Smooth muscle cell (in vitro differentiated cells): ENCODE measurements around the gene SMU1. TPM values are rescaled to one million over a fixed set of nuclear protein-coding genes. Genes with fewer than 3 reads are reported as not detected.
A peak's percentile ranks its signal among the peaks of the same experiment; 100 is the strongest.

Experiments
- DNase-seq: peaks from one replicate; lab custom pipeline; 2025; ENCODE audit not compliant: unreplicated experiment; lab: John Stamatoyannopoulos, UW
- H2AFZ ChIP-seq: fragments of 200-600 bp; sonication (generic); 2 replicates; pipeline ENCODE4 v1.6.0; 2016; ENCODE audit warnings: antibody characterized with exemption, low read depth, mild to moderate bottlenecking
- H3F3A ChIP-seq: fragments of 200-600 bp; sonication (generic); 2 replicates; pipeline ENCODE4 v1.6.0; 2017; ENCODE audit warnings: antibody characterized with exemption, low read depth
- H3K27ac ChIP-seq: fragments of 200-600 bp; sonication (generic); 2 replicates; pipeline ENCODE4 v1.5.1; 2016; ENCODE audit warnings: low read depth, mild to moderate bottlenecking
- H3K27me3 ChIP-seq: fragments of 200-600 bp; sonication (generic); 2 replicates; pipeline ENCODE4 v1.6.1; 2016; ENCODE audit warnings: low read depth, mild to moderate bottlenecking
- H3K36me3 ChIP-seq: fragments of 200-600 bp; sonication (generic); 2 replicates; pipeline ENCODE4 v1.5.1; 2016; ENCODE audit warnings: low read depth
- H3K4me1 ChIP-seq: fragments of 200-600 bp; sonication (generic); 2 replicates; pipeline ENCODE4 v1.5.1; 2016; ENCODE audit warnings: low read depth
- H3K4me2 ChIP-seq: fragments of 200-600 bp; sonication (generic); 2 replicates; pipeline ENCODE4 v1.6.0; 2016; ENCODE audit warnings: mild to moderate bottlenecking
- H3K4me3 ChIP-seq: fragments of 200-600 bp; sonication (generic); 2 replicates; pipeline ENCODE4 v1.5.1; 2016; ENCODE audit warnings: mild to moderate bottlenecking
- H3K79me2 ChIP-seq: fragments of 200-600 bp; sonication (generic); 2 replicates; pipeline ENCODE4 v1.6.0; 2016; ENCODE audit warnings: low read depth, mild to moderate bottlenecking
- H3K9ac ChIP-seq: fragments of 200-600 bp; sonication (generic); 2 replicates; pipeline ENCODE4 v1.6.0; 2016; ENCODE audit warnings: low read depth
- H3K9me3 ChIP-seq: fragments of 200-600 bp; sonication (generic); replicated peaks from 2 replicates; pipeline ENCODE4 v1.5.1; 2016; ENCODE audit warnings: low read depth
- H4K20me1 ChIP-seq: fragments of 200-600 bp; sonication (generic); 2 replicates; pipeline ENCODE4 v1.6.0; 2016; ENCODE audit warnings: low read depth
- CTCF ChIP-seq: fragments of 200-600 bp; sonication (generic); IDR thresholded peaks from 2 replicates; pipeline ENCODE4 v1.5.1; 2017; ENCODE audit warnings: borderline replicate concordance, mild to moderate bottlenecking, antibody characterized with exemption; ENCODE audit not compliant: insufficient read depth, poor library complexity, severe bottlenecking
- WGBS: methylation state at CpG from one replicate; pipeline ENCODE4 v1.1.7; 2016; ENCODE audit warnings: low lambda C conversion rate; 5-methylcytosine and 5-hydroxymethylcytosine counted together
- polyA plus RNA-seq: library from polyadenylated mRNA; unstranded; fragments of >200 nt; fragmentation: Nextera tagmentation; extraction: Ambion mirVana; gene quantifications from 2 replicates; pipeline ENCODE4 v1.2.1, GENCODE V29; 2016
- total RNA-seq: library from RNA; depleted of rRNA; stranded (reverse); fragments of >200 nt; gene quantifications from 2 replicates; pipeline ENCODE4 v1.2.3, GENCODE V29; 2014

Gene SMU1
- total and polyA plus RNA-seq, 2 experiments from 2014 or later, result 15.1 to 17.4 TPM

- no peak overlapping the region for H3K9ac ChIP-seq
- no peak overlapping the region for H2AFZ ChIP-seq
- H3K79me2 ChIP-seq, result peaks cover 3% of the 10 kb centered on the region
- no peak overlapping the region for H3K4me3 ChIP-seq
- no peaks in the 10 kb centered on the region for H3K9me3 ChIP-seq
- H3K4me2 ChIP-seq, result no peak overlapping the region
- no peak for TF ChIP-seq CTCF
- 92% methylated on average over 9 of the region's 10 CpGs for WGBS
- H3K36me3 ChIP-seq, result peaks cover 27% of the 10 kb centered on the region
- H3F3A ChIP-seq, result peaks cover 50% of the 10 kb centered on the region
- H3K4me1 ChIP-seq, result peaks cover 3% of the 10 kb centered on the region
- peaks cover 16% of the 10 kb centered on the region for H4K20me1 ChIP-seq
- DNase-seq, result no peak
- no peaks in the 10 kb centered on the region for H3K27me3 ChIP-seq
- no peak overlapping the region for H3K27ac ChIP-seq
Observed at GRCh38 chr9:33041432-33042188, 34.9 kb downstream of the SMU1 start.

GRCh38 chr9:33040792-33041431 lies 35.6 kb downstream of the SMU1 start:
- Histone ChIP-seq H3K4me3 (no peak overlapping the region), H3K9me3 (no peaks in the 10 kb centered on the region), H3F3A (peaks cover 55% of the 10 kb centered on the region), H3K79me2 (peaks cover 3% of the 10 kb centered on the region), H3K27ac (no peak overlapping the region), H3K4me1 (peaks cover 3% of the 10 kb centered on the region), H3K9ac (no peak overlapping the region), H3K4me2 (no peak overlapping the region), H3K27me3 (no peaks in the 10 kb centered on the region), H4K20me1 (peaks cover 23% of the 10 kb centered on the region), H2AFZ (no peak overlapping the region), H3K36me3 (peaks cover 30% of the 10 kb centered on the region)
- WGBS, result 88% methylated on average over 9 of the region's 9 CpGs
- no peak for DNase-seq
- no peak for TF ChIP-seq CTCF

GRCh38 chr9:33032865-33033264 lies 43.6 kb downstream of the SMU1 start:
- no peak for DNase-seq
- Histone ChIP-seq H3K27ac (peak overlapping the region; percentile 17), H3K36me3 (peaks cover 80% of the 10 kb centered on the region), H3K9ac (no peak overlapping the region), H3K4me3 (no peak overlapping the region), H2AFZ (no peak overlapping the region), H3K9me3 (no peaks in the 10 kb centered on the region), H4K20me1 (peaks cover 94% of the 10 kb centered on the region), H3K4me2 (no peak overlapping the region), H3F3A (peaks cover 24% of the 10 kb centered on the region), H3K79me2 (peaks cover 84% of the 10 kb centered on the region), H3K4me1 (peaks cover 19% of the 10 kb centered on the region), H3K27me3 (no peaks in the 10 kb centered on the region)
- no peak for TF ChIP-seq CTCF
- 98% methylated on average over 5 of the region's 5 CpGs for WGBS

GRCh38 chr9:33032292-33032691 lies 44.2 kb downstream of the SMU1 start:
- 91% methylated on average over 1 of the region's 1 CpG for WGBS
- H3K4me2 ChIP-seq, result peak overlapping the region; percentile 8
- H3K9ac ChIP-seq, result no peak overlapping the region
- H3K79me2 ChIP-seq, result peaks cover 86% of the 10 kb centered on the region
- H2AFZ ChIP-seq, result no peak overlapping the region
- no peak overlapping the region for H3K4me3 ChIP-seq
- peaks cover 22% of the 10 kb centered on the region for H3K4me1 ChIP-seq
- no peak for TF ChIP-seq CTCF
- no peak for DNase-seq
- H3K27ac ChIP-seq, result no peak overlapping the region
- H3K9me3 ChIP-seq, result no peaks in the 10 kb centered on the region
- no peaks in the 10 kb centered on the region for H3K27me3 ChIP-seq
- peaks cover 96% of the 10 kb centered on the region for H4K20me1 ChIP-seq
- H3F3A ChIP-seq, result peaks cover 20% of the 10 kb centered on the region
- peaks cover 74% of the 10 kb centered on the region for H3K36me3 ChIP-seq
